RWPE2 (cell line): ENCODE results near the gene SUCLG2.

Source experiments
- ATAC-seq: fragments of 200-7000 bp; cut with Tn5 transposase; 3 replicates; pipeline ENCODE4 v1.9.1; 2021; ENCODE audit warnings: low read depth
- DNase-seq: peaks from one replicate; pipeline ENCODE4 v3.0.0-alpha.2; 2020; ENCODE audit warnings: low spot score
- H3K27ac ChIP-seq: fragments of 450-650 bp; 2 replicates; pipeline ENCODE4 v1.5.1; 2017; ENCODE audit warnings: mild to moderate bottlenecking; ENCODE audit not compliant: poor library complexity, severe bottlenecking
- H3K27me3 ChIP-seq: fragments of 250-450 bp; sonication (Bioruptor Pico); 2 replicates; pipeline ENCODE4 v1.5.1; 2021; ENCODE audit warnings: mild to moderate bottlenecking, moderate library complexity; ENCODE audit not compliant: insufficient read depth, poor library complexity, severe bottlenecking
- H3K36me3 ChIP-seq: fragments of 250-450 bp; sonication (Bioruptor Pico); 2 replicates; pipeline ENCODE4 v1.5.1; 2020; ENCODE audit warnings: low read depth, mild to moderate bottlenecking, moderate library complexity
- H3K4me1 ChIP-seq: fragments of 250-450 bp; sonication (Bioruptor Pico); 2 replicates; pipeline ENCODE4 v1.5.1; 2021; ENCODE audit warnings: mild to moderate bottlenecking, moderate library complexity; ENCODE audit not compliant: insufficient read depth, poor library complexity, severe bottlenecking
- H3K4me3 ChIP-seq: fragments of 250-450 bp; sonication (Bioruptor Pico); 2 replicates; pipeline ENCODE4 v1.5.1; 2021; ENCODE audit warnings: mild to moderate bottlenecking, moderate library complexity; ENCODE audit not compliant: severe bottlenecking
- H3K9me3 ChIP-seq: fragments of 250-450 bp; sonication (Bioruptor Pico); 2 replicates; pipeline ENCODE4 v1.5.1; 2021; ENCODE audit warnings: mild to moderate bottlenecking, moderate library complexity; ENCODE audit not compliant: severe bottlenecking
- CTCF ChIP-seq: fragments of 450-650 bp; IDR thresholded peaks from one replicate; pipeline ENCODE4 v1.5.1; 2017; ENCODE audit warnings: mild to moderate bottlenecking, moderate library complexity; ENCODE audit not compliant: poor library complexity, severe bottlenecking

The SUCLG2 gene

GRCh38 chr3:67402873-67403272 is 251.5 kb downstream of the SUCLG2 start:
- H3K27ac ChIP-seq, result no peak overlapping the region
- no peaks in the 10 kb centered on the region for H3K4me1 ChIP-seq
- peaks cover 12% of the 10 kb centered on the region for H3K36me3 ChIP-seq
- TF ChIP-seq CTCF, result no peak
- H3K4me3 ChIP-seq, result no peak overlapping the region
- no peaks in the 10 kb centered on the region for H3K9me3 ChIP-seq
- H3K27me3 ChIP-seq, result no peaks in the 10 kb centered on the region
- ATAC-seq, result no peak
- no peak for DNase-seq

- H3K4me3 ChIP-seq, result no peak overlapping the region
- no peak for TF ChIP-seq CTCF
- H3K4me1 ChIP-seq, result no peaks in the 10 kb centered on the region
- DNase-seq (no peak), ATAC-seq (no peak)
- no peak overlapping the region for H3K27ac ChIP-seq
- no peaks in the 10 kb centered on the region for H3K27me3 ChIP-seq
- H3K9me3 ChIP-seq, result no peaks in the 10 kb centered on the region
- peaks cover 12% of the 10 kb centered on the region for H3K36me3 ChIP-seq
These were observed 252.5 kb downstream of the SUCLG2 start for GRCh38 chr3:67401921-67402320.

- no peak for TF ChIP-seq CTCF
- Histone ChIP-seq H3K4me3 (no peak overlapping the region), H3K4me1 (no peaks in the 10 kb centered on the region), H3K9me3 (no peaks in the 10 kb centered on the region), H3K27ac (no peak overlapping the region), H3K36me3 (peaks cover 12% of the 10 kb centered on the region), H3K27me3 (no peaks in the 10 kb centered on the region)
- no peak for ATAC-seq
- DNase-seq, result no peak
These were observed 253.9 kb downstream of the SUCLG2 start for GRCh38 chr3:67400476-67400875.

- DNase-seq (no peak), ATAC-seq (no peak)
- H3K4me1 ChIP-seq, result no peaks in the 10 kb centered on the region
- H3K4me3 ChIP-seq, result no peak overlapping the region
- no peak for TF ChIP-seq CTCF
- no peak overlapping the region for H3K27ac ChIP-seq
- no peaks in the 10 kb centered on the region for H3K36me3 ChIP-seq
- H3K9me3 ChIP-seq, result no peaks in the 10 kb centered on the region
- H3K27me3 ChIP-seq, result no peaks in the 10 kb centered on the region
These were observed 265.2 kb downstream of the SUCLG2 start for GRCh38 chr3:67389176-67389575.

GRCh38 chr3:67388738-67389137 is 265.7 kb downstream of the SUCLG2 start:
- Histone ChIP-seq H3K27ac (no peak overlapping the region), H3K9me3 (no peaks in the 10 kb centered on the region), H3K4me3 (no peak overlapping the region), H3K4me1 (no peaks in the 10 kb centered on the region), H3K36me3 (no peaks in the 10 kb centered on the region), H3K27me3 (no peaks in the 10 kb centered on the region)
- ATAC-seq (no peak), DNase-seq (no peak)
- TF ChIP-seq CTCF, result no peak
